Stimulated activated CD8-positive, alpha-beta memory T cell treated with anti-CD3 and anti-CD28 coated beads, Interleukin-4, amount 100 ng/mL, for 24 hours (primary cell): Measurements from ENCODE around the gene USP28.
"Not testable (repeated sequence)": the region's sequence is repeated elsewhere in the genome, so short reads cannot be mapped to it uniquely, and the experiment has no call there.

Experiments
- DNase-seq: peaks from one replicate; pipeline ENCODE4 v3.0.0-alpha.2; 2020; ENCODE audit warnings: low read depth

The USP28 gene

DNA sequence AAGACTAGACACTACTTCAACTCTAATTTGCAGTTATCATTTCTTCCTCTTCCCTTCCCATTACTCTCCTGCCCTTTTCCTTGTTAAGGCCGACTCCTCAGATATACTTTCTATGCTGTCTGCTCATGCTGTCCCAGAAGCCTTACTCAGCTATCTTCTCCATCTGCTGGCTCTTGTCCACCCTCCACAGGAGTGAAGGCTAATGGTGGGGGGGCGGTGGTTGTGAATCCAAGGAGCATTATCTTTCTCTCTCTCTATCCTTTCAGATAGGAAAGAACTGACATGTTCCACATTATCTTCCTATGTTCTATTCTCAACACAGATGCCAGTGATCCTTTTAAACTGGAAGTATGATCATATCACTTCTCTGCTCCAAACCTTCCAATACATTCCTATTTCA lies 37.4 kb downstream of the USP28 start:
- no peak for DNase-seq

- DNase-seq = no peak
Measured at GRCh38 chr11:113835306-113835705, 40.1 kb downstream of the USP28 start.

DNA sequence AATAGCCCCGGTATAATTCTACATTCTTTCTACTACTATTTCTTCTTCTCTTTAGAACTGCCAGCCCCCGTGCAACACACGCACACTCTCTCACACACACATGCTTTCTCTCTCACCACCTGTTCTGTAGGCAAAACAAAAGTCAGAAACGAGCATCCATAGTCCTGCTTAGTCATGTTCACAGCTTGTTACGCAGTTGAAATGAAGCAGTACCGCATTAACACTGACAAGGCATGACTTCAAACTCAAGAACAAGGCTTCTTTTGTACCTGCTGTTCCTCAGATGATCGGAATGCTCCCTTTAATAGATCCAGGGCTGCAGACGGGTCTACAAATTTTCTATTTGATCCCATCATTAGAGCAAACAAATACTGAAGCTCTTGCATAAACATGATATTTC lies 42.2 kb downstream of the USP28 start:
- DNase-seq = no peak

- no peak for DNase-seq
Measured at GRCh38 chr11:113831314-113831713, 44.1 kb downstream of the USP28 start.

DNA sequence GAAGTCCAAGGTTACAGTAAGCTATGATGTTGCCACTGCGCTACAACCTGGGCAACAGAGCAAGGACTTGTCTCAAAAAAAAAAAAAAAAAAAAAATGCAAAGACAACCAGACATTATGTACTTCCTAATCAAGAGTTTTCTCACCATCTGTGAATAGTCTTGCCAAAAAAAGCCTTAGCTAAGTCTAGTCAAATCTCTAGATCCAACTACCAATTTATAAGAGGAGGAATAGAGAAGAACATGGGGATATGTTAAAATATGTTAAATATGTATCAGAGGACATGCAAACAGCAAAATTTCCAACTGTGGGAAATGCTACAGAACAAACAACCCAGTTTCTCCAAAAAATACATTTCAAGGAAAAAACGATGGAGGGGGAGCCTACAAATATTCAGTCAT lies 45.6 kb downstream of the USP28 start:
- no peak for DNase-seq

DNA sequence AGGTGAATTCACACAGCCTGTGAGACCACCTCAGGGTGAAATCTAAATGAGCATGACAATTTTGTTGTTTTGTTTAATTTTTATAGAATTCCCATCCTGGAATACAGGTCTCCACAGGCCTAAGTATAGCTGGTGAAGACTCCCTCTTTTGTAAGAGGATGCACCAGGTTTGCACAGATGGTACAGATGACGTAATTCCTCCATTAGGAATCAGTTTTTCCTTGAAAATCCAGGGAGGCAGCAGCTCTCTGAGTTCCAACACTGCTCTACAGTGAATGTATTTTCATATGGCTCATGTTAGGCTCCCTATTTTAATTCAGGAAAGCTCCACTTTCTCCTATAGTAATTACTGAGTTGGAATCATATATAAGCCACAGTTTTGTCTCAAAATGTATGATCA lies 47.2 kb downstream of the USP28 start:
- no peak for DNase-seq

- DNase-seq = no peak
Measured at GRCh38 chr11:113827477-113827876, 47.9 kb downstream of the USP28 start.

DNA sequence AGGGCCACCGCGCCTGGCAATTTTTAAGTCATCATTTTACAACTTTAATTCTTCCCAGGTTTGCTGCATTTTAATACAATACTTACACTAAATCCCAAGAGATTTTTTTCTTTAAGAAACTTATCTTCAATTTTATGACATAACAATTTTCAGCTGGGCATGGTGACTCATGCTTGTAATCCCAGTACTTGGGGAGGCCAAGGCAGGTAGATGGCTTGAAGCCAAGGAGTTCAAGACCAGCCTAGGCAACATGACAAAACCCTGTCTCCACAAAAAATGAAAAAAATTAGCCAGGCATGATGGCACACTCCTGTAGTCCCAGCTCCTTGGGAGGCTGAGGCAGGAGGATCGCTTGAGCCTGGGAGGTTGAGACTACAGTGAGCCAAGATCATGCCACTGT lies 56.9 kb downstream of the USP28 start:
- no peak for DNase-seq

- no peak for DNase-seq
Measured at GRCh38 chr11:113817626-113818025, 57.7 kb downstream of the USP28 start.

DNA sequence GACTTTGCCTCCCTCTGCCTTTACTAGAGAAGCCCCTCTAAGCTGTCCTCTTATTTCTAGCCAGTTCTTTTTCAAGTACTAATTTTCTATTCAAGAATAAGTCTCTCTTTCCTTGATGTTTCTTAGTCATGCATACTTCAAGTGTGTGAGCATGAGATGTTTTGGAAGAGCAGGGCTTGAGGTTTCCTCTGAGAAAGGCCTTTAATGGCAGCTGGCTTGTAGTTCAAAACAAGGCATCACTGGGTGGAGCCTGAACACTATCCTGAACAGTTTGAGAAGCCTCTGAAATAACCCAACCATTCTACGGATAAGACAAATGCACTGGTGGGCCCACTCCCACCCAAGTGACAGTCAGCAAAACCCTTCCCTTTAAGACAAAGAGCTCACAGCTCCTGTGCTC lies 58.2 kb downstream of the USP28 start:
- DNase-seq = no peak

DNA sequence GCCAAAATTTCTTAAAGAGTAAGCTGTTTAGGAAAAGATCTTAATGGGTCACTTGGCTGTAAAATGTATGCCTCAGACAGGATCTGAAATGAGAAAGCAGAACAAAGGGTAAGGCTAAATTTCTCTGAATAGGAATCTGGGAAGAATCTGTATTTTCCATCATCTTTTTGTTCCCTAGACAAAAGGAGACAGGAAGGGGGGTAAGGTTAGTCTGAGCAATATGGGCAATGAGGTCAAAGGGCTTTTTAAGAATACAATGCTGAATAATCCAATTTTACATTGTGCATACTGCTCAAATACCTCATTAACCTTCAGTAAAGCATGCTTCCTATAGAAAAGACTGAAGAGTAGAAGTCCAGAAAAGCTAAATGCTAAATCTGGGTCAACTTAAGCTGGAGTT lies 61.2 kb downstream of the USP28 start:
- DNase-seq = no peak

DNA sequence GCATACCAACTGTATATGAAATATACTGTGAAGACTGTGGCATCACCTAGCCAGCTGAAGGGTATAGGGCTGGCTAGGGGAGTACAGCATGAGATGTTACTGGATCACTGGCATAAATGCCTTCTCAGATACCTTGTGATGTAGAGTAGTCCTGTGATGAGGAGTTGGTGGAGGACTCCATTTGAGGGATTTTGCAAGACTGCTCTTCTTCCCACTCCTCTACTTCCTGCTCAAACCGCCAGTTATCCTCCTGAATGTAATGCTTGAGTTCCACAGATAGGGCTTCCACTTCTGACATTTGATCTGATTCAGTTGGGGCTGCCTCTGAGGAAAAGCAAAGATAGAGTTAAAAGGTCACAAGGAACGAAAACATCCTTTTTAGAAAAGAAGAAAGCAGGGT lies 66.4 kb downstream of the USP28 start:
- no peak for DNase-seq

GRCh38 chr11:113806406-113806805 lies 69.0 kb downstream of the USP28 start:
- no peak for DNase-seq

- no peak for DNase-seq
Measured at GRCh38 chr11:113805640-113806039, 69.7 kb downstream of the USP28 start.

DNA sequence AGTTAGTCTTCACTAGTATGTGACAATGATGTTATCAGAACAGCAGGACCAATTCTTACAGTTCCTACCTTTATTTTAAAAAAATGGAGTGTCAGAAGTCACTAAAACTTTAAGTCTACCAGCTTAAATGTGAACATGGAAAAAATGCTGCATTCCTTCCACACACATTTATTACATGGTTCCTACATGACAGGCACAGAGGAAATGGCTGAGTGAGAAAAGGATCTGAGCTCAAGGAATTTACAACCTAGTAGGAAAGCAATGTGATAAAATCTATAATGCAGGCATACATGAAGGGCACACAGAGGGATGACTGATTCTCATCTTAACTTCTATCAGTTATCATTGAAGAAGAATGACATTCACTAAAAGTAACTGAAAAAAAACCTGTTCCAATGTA lies 72.8 kb downstream of the USP28 start:
- DNase-seq = no peak

GRCh38 chr11:113796663-113797259 lies 78.6 kb downstream of the USP28 start:
- DNase-seq = no peak

DNA sequence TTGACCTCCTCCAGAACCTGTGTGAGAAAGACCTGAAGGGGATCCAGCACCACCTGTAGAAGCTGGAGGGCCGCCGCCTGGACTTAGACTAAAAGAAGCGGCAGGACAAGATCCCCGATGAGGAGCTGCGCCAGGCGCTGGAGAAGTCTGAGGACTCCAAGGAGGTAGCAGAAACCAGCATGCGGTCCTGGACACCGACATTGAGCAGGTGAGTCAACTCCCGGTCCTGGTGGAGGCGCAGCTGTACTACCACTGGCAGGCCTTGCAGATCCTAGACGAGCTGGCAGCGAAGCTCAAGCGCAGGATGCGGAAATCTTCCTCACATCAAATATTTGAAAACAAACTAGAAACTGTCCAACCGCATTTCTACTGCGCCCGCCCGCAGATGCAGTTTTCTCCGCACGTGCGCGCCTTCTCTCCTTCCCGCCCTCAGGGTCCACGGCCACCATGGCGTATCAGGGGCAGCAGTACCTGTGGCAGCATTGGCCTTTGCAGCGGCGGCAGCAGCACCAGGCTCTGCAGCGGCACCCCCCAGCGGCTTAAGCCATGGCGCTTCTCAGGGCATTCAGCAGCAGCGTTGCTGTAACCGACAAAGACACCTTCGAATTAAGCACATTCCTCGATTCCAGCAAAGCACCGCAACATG lies 85.6 kb downstream of the USP28 start:
- no peak for DNase-seq

- DNase-seq = not testable (repeated sequence)
Measured at GRCh38 chr11:113789016-113789415, 86.4 kb downstream of the USP28 start.

DNA sequence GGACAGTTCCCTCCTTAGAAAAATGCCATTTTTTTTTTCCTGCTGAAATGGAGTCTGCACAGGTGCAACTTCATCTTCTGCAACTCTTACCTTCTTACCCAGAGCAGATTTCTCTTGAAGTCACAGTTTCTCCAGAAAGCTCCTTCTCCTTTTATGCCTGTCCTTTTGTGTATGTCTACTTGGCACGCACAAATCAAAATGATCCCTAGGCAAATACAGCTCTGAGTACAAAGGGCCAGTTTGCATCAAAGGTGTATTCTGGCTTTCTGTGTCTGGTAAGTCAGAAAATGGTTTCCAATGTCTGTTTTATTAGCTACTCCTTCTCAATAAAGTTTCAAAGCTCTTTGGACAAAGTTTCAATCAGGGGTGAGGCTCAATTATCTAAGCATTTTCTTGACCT lies 93.2 kb downstream of the USP28 start:
- DNase-seq = no peak

DNA sequence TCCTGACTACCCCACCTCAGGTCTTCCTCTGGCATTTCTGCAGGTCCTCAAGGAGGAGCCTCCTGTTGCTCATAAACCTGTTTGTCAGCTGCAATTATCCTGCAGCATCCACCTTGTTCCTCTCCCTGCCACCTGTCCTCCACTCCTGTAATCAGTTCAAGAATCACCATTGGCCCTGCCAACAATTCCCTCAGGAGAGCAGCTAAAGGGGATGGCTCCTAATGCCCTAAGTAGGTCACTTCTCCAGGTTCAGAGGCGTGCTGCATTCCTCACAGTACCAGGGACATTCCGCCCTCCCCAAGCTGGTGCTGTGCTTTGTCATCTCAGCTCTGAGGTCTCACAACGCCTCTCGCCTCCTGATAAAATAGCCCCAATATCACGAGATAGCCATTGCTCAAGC lies 93.7 kb downstream of the USP28 start:
- DNase-seq = no peak

DNA sequence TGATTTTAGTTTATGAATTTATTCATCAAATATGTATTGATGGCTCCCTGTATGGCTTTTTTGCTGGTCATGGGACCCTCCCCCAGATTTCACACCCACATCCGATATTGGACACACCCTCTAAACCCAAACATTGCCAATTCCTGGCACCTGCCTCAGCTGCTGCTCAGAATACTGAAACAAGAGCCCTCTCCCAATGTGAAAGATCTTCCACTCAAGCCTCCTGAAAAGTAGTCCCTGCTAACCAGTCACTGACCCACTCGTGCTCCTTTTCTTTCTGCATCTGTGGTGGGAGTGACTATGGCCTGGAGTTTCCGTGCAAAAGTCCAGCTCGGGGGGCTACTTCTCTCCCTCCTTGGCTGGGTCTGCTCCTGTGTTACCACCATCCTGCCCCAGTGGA lies 95.9 kb downstream of the USP28 start, which contains the start of gene CLDN25:
Gene CLDN25, plus strand, starts transcription at position 301 of the 400 bp plus-strand sequence. Its CDS starts 0 bp downstream, at position 301.
- DNase-seq = no peak

DNA sequence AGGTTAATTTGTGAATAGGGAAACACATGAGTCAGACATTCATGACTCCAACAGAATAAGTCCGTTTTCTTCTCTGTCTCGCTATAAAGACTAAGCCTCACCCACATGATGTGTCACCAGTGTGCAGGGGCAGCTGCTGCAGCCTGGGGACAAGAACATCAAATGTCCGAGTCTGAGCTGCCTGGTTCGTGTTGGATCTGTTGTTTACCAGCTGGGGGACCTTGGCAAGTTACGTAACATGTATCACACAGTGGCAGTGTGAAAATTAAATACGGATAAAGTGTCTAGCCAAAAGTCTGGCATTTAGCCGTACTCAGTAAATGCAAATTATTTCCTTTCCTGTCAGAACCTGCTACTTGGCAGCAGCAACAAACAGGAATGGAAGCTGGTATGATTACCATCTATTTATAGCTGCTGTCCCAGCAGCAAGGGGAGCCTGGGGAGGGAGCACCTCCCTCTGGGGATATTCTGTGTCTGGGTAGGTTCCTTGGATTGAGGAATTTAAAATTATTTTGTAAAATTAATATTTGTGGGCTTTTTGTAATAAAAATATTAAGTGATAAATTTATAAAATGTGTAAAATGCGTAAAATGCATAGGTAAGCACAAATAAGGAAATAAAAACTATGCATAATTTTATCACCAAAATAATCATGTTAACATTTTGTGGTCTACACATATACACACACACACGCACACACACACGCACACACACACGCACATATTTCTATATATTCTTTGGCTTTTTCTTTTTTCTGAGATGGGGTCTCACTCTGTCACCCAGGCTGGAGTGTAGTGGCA lies 97.1 kb downstream of the USP28 start:
- no peak for DNase-seq

DNA sequence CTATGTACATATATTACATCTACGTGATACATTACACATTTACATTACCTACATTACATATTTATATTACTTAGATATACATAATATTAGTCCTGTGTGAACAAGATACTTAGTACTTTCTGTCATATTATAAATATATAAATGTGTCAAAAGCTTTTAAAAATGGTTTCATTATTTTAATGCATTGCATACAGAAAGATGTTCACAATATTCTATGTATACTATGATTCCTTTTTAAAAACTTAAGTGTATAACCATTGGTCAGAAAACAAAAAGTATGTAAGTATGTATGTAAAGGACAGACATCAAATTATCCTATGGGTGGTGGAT lies 101.2 kb downstream of the USP28 start:
- DNase-seq = no peak
